Neural cell (in vitro differentiated cells): ENCODE results near the gene MED14.

Experiments
- CTCF ChIP-seq: fragments of 450-650 bp; IDR thresholded peaks from 2 replicates; pipeline ENCODE4 v1.5.1; 2014; ENCODE audit warnings: antibody characterized with exemption, mild to moderate bottlenecking, moderate library complexity; ENCODE audit not compliant: poor library complexity, severe bottlenecking
- EP300 ChIP-seq: fragments of 450-650 bp; conservative IDR thresholded peaks from 2 replicates; pipeline ENCODE4 v1.6.1; 2014; ENCODE audit warnings: antibody characterized with exemption, mild to moderate bottlenecking, moderate library complexity; ENCODE audit not compliant: poor library complexity, severe bottlenecking
- EZH2 ChIP-seq: fragments of 200-600, 300-800 bp; shearing (Covaris generic), sonication (generic); IDR thresholded peaks from 2 replicates; pipeline ENCODE4 v1.6.1; 2014; ENCODE audit warnings: antibody characterized with exemption, low read length, borderline replicate concordance, mild to moderate bottlenecking; ENCODE audit not compliant: insufficient read depth, poor library complexity, severe bottlenecking
- POLR2AphosphoS5 ChIP-seq: IDR thresholded peaks from 2 replicates; pipeline ENCODE4 v1.6.1; 2012
- RAD21 ChIP-seq: fragments of 450-650 bp; conservative IDR thresholded peaks from 2 replicates; pipeline ENCODE4 v1.6.1; 2014; ENCODE audit warnings: antibody characterized with exemption, mild to moderate bottlenecking, moderate library complexity
- TAF1 ChIP-seq: IDR thresholded peaks from 2 replicates; pipeline ENCODE4 v1.6.1; 2012; ENCODE audit warnings: low read depth

GRCh38 chrX:40721489-40722106, 13.7 kb downstream of the MED14 start:
- TF ChIP-seq TAF1 (no peak), CTCF (no peak), EZH2 (no peak), EP300 (no peak), RAD21 (no peak), POLR2AphosphoS5 (no peak)
